22Rv1 (cell line): ENCODE measurements around the gene FKBP10.

Experiments
- H3K27ac ChIP-seq: fragments of 450-650 bp; 2 replicates; pipeline ENCODE4 v1.5.1; 2017
- CTCF ChIP-seq: fragments of 450-650 bp; IDR thresholded peaks from 2 replicates; pipeline ENCODE4 v1.5.1; 2017; ENCODE audit warnings: mild to moderate bottlenecking
- ZFX ChIP-seq: fragments of 450-650 bp; IDR thresholded peaks from 2 replicates; pipeline ENCODE4 v1.6.1; 2017; ENCODE audit warnings: antibody characterized with exemption, borderline replicate concordance

The FKBP10 gene

GRCh38 chr17:41796121-41796895, 16.5 kb upstream of the FKBP10 start:
- TF ChIP-seq CTCF: no peak
- TF ChIP-seq ZFX: no peak
- H3K27ac ChIP-seq: no peak overlapping the region

- TF ChIP-seq CTCF (no peak), ZFX (no peak)
- no peak overlapping the region for H3K27ac ChIP-seq
These were observed 15.4 kb upstream of the FKBP10 start for GRCh38 chr17:41797377-41797776.

- TF ChIP-seq ZFX (no peak), CTCF (no peak)
- peak overlapping the region; percentile 80; the same call in 1 of the 2 replicates for H3K27ac ChIP-seq
These were observed 13.4 kb upstream of the FKBP10 start for GRCh38 chr17:41799366-41799765.

- TF ChIP-seq CTCF: no peak
- TF ChIP-seq ZFX: no peak
- peak overlapping the region; percentile 80 for H3K27ac ChIP-seq
These were observed 12.0 kb upstream of the FKBP10 start for GRCh38 chr17:41800601-41801373.

- H3K27ac ChIP-seq: peak overlapping the region; percentile 80
- TF ChIP-seq CTCF: peak; percentile 94
- TF ChIP-seq ZFX: no peak
These were observed 11.2 kb upstream of the FKBP10 start for GRCh38 chr17:41801374-41802271.

- no peak overlapping the region for H3K27ac ChIP-seq
These were observed 9.5 kb upstream of the FKBP10 start for GRCh38 chr17:41803049-41804020.

More at GRCh38 chr17:41803049-41804020, 9.5 kb upstream of the FKBP10 start:
- TF ChIP-seq CTCF: no peak
- TF ChIP-seq ZFX: no peak
